ENCODE results near the gene ZDHHC21. TPM values are rescaled to one million over a fixed set of nuclear protein-coding genes. Genes with fewer than 3 reads are reported as not detected.
A peak's percentile ranks its signal among the peaks of the same experiment; 100 is the strongest.

The ZDHHC21 gene
- total and polyA plus RNA-seq, 9 of the 15 experiments (the other 6 are each of a cell fraction or from before 2014, with no cell fraction given) = 0.10 to 1.9 (median 1.00) TPM

GRCh38 chr9:14693251-14693861, at the start of gene ZDHHC21 (continued):
- TF ChIP-seq NR2C2 (CRISPR knock-in tag; IDR thresholded peaks at IDR 0.05) (no peak), NR2C2 (tag; IDR thresholded peaks at IDR 0.05) (peak; percentile 68), ZFX (CRISPR knock-in tag; IDR thresholded peaks at IDR 0.05) (peak; percentile 55), ELF1 (tag; IDR thresholded peaks at IDR 0.05) (peak; percentile 75), VEZF1 (CRISPR knock-in tag; IDR thresholded peaks at IDR 0.05) (peak; percentile 26; the same call in 1 of the 2 replicates), GABPA (tag; conservative IDR thresholded peaks at IDR 0.05; ENCODE audit: low read depth) (peak; percentile 81), EGR1 (conservative IDR thresholded peaks at IDR 0.05) (peak; percentile 26; the same call in 1 of the 2 replicates), MYC (IDR thresholded peaks at IDR 0.05; ENCODE audit: low read depth, low read length) (no peak), MYC (CRISPR knock-in tag; IDR thresholded peaks at IDR 0.05; ENCODE audit: borderline replicate concordance, low read depth) (no peak), ZNF280A (IDR thresholded peaks at IDR 0.05; ENCODE audit: low read depth, partially characterized antibody) (no peak), ID3 (CRISPR knock-in tag; IDR thresholded peaks at IDR 0.05) (no peak), ID3 (tag; IDR thresholded peaks at IDR 0.05) (0 out of 2 replicates have a peak, but pooled peaks have one; percentile 28), PCBP1 (IDR thresholded peaks at IDR 0.05; ENCODE audit: low read depth, low read length, poor library complexity, severe bottlenecking) (peak; percentile 36), ZNF407 (IDR thresholded peaks at IDR 0.05; ENCODE audit: low read depth) (peak; percentile 60; the same call in 1 of the 2 replicates)

All from K562 (cell line).